ENCODE data around the gene FBXO4. TPM values are rescaled to one million over a fixed set of nuclear protein-coding genes. Genes with fewer than 3 reads are reported as not detected.
A peak's percentile ranks its signal among the peaks of the same experiment; 100 is the strongest.

FBXO4 gene
- total RNA-seq, 4 donors from 2014 or later: 8.8 to 18.3 (median 10.5) TPM

DNA sequence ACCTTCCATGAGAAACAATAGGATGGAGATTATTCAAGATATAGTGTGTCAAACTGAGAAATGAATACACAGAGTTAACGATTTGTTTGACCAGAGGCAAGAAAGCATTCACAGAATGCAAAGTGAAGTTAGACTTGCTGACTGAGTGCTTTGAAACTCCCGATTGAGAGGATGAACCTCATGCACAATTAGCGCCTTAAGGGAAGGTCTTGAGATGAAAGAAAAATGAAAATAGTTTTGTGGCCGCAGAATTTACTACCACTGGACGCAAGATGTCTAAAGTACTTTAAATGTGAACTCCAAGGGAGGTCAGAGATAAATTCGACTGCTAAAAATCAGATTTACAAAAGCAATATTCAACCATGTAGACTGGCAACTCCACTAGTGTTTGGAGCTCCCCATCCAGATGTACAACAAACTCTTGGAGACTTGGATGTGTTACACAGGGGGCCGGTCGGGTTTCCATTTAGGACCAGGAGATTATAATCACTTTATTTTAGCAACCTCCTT, 21.6 kb upstream of the FBXO4 start:
- TF ChIP-seq CTCF (IDR thresholded peaks at IDR 0.05): no peak
- DNase-seq (ENCODE audit: low spot score): no peak
- ATAC-seq (ENCODE audit: low FRiP score): no peak

- no peak for TF ChIP-seq CTCF (IDR thresholded peaks at IDR 0.05)
- ATAC-seq (ENCODE audit: low FRiP score): peak; percentile 100
- DNase-seq (ENCODE audit: low spot score): peak; percentile 88
These were observed 20.9 kb upstream of the FBXO4 start, which contains the start of gene RIMOC1 for GRCh38 chr5:41903892-41904799. Gene RIMOC1, plus strand, starts transcription at chr5:41904344. Its CDS starts 24 bp downstream, at chr5:41904368.

GRCh38 chr5:41906151-41906550, 18.9 kb upstream of the FBXO4 start:
- no peak for ATAC-seq (ENCODE audit: low FRiP score)
- no peak for TF ChIP-seq CTCF (IDR thresholded peaks at IDR 0.05)
- DNase-seq (ENCODE audit: low spot score): no peak

GRCh38 chr5:41908374-41909079, 16.6 kb upstream of the FBXO4 start:
- no peak for TF ChIP-seq CTCF (IDR thresholded peaks at IDR 0.05)

GRCh38 chr5:41918105-41918504, 7.0 kb upstream of the FBXO4 start:
- no peak for TF ChIP-seq CTCF (IDR thresholded peaks at IDR 0.05)
- DNase-seq (ENCODE audit: low spot score) (no peak), ATAC-seq (ENCODE audit: low FRiP score) (no peak)

More at GRCh38 chr5:41908374-41909079, 16.6 kb upstream of the FBXO4 start:
- DNase-seq (ENCODE audit: low spot score) (no peak), ATAC-seq (ENCODE audit: low FRiP score) (no peak)

DNA sequence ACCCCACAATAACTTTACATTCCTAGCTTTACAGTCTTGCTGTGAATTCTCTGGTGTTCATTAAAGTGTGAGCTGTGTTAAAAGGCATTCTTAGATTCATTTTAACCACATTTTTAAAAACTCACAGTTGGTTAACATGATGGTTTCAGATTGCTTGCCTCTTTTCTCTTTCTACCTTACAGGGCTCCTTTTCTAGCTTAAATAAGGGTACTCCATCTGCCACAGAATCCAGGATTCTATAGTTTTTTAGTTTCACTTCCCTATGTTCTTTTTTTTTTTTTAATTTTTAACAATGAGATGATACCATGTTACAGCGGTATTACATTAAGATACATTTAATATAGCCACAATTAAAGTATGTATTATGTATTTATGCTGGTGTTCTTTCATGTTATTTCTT, 3.9 kb upstream of the FBXO4 start:
- DNase-seq (ENCODE audit: low spot score) (no peak), ATAC-seq (ENCODE audit: low FRiP score) (no peak)
- TF ChIP-seq CTCF (IDR thresholded peaks at IDR 0.05): no peak
